BE2C (cell line): ENCODE data around the gene CEP70.

Experiments used
- DNase-seq: peaks from one replicate; pipeline ENCODE4 v3.0.0-alpha.2; 2020
- H3K27me3 ChIP-seq: fragments of 250-450 bp; sonication (Bioruptor Pico); 2 replicates; pipeline ENCODE4 v1.5.1; 2020; ENCODE audit warnings: mild to moderate bottlenecking
- H3K36me3 ChIP-seq: fragments of 250-450 bp; sonication (Bioruptor Pico); 2 replicates; pipeline ENCODE4 v1.5.1; 2020; ENCODE audit warnings: mild to moderate bottlenecking
- H3K4me1 ChIP-seq: fragments of 250-450 bp; sonication (Bioruptor Pico); 2 replicates; pipeline ENCODE4 v1.5.1; 2020
- H3K4me3 ChIP-seq: 2 replicates; pipeline ENCODE4 v1.5.1; 2011; ENCODE audit warnings: low read depth, low read length
- H3K9me3 ChIP-seq: fragments of 250-450 bp; sonication (Bioruptor Pico); 2 replicates; pipeline ENCODE4 v1.5.1; 2020
- CTCF ChIP-seq: IDR thresholded peaks from 2 replicates; pipeline ENCODE4 v1.5.1; 2012; ENCODE audit warnings: mild to moderate bottlenecking, low read depth, low read length

Gene CEP70

GRCh38 chr3:138513090-138513843 lies 80.8 kb downstream of the CEP70 start:
- no peaks in the 10 kb centered on the region for H3K27me3 ChIP-seq
- no peaks in the 10 kb centered on the region for H3K36me3 ChIP-seq
- no peak for TF ChIP-seq CTCF
- no peak overlapping the region for H3K4me3 ChIP-seq
- H3K4me1 ChIP-seq, result no peaks in the 10 kb centered on the region
- DNase-seq, result no peak
- no peaks in the 10 kb centered on the region for H3K9me3 ChIP-seq

GRCh38 chr3:138511945-138512344 lies 82.1 kb downstream of the CEP70 start:
- no peaks in the 10 kb centered on the region for H3K27me3 ChIP-seq
- no peak overlapping the region for H3K4me3 ChIP-seq
- no peaks in the 10 kb centered on the region for H3K9me3 ChIP-seq
- TF ChIP-seq CTCF, result no peak
- DNase-seq, result no peak
- no peaks in the 10 kb centered on the region for H3K36me3 ChIP-seq
- H3K4me1 ChIP-seq, result no peaks in the 10 kb centered on the region

GRCh38 chr3:138509586-138509985 lies 84.5 kb downstream of the CEP70 start:
- H3K9me3 ChIP-seq, result no peaks in the 10 kb centered on the region
- no peaks in the 10 kb centered on the region for H3K4me1 ChIP-seq
- DNase-seq, result no peak
- no peak for TF ChIP-seq CTCF
- no peak overlapping the region for H3K4me3 ChIP-seq
- H3K27me3 ChIP-seq, result no peaks in the 10 kb centered on the region
- no peaks in the 10 kb centered on the region for H3K36me3 ChIP-seq

GRCh38 chr3:138507524-138507923 lies 86.5 kb downstream of the CEP70 start:
- no peak for TF ChIP-seq CTCF
- no peaks in the 10 kb centered on the region for H3K9me3 ChIP-seq
- no peaks in the 10 kb centered on the region for H3K36me3 ChIP-seq
- H3K4me1 ChIP-seq, result no peaks in the 10 kb centered on the region
- DNase-seq, result no peak
- H3K4me3 ChIP-seq, result no peak overlapping the region
- no peaks in the 10 kb centered on the region for H3K27me3 ChIP-seq

- H3K9me3 ChIP-seq, result no peaks in the 10 kb centered on the region
- no peaks in the 10 kb centered on the region for H3K36me3 ChIP-seq
- DNase-seq, result no peak
- no peaks in the 10 kb centered on the region for H3K4me1 ChIP-seq
- no peak for TF ChIP-seq CTCF
- no peaks in the 10 kb centered on the region for H3K27me3 ChIP-seq
- H3K4me3 ChIP-seq, result no peak overlapping the region
Measured at GRCh38 chr3:138498991-138499390, 95.1 kb downstream of the CEP70 start.

- H3K36me3 ChIP-seq, result no peaks in the 10 kb centered on the region
- H3K4me1 ChIP-seq, result no peaks in the 10 kb centered on the region
- H3K9me3 ChIP-seq, result no peaks in the 10 kb centered on the region
- TF ChIP-seq CTCF, result no peak
- no peaks in the 10 kb centered on the region for H3K27me3 ChIP-seq
- H3K4me3 ChIP-seq, result no peak overlapping the region
- no peak for DNase-seq
Measured at GRCh38 chr3:138497851-138498250, 96.2 kb downstream of the CEP70 start.
